Activated T-helper 1 cell treated with anti-CD3 and anti-CD28 coated beads, Interleukin-2, amount 50 U/mL, for 16 hours (primary cell): ENCODE measurements around the gene MAPK7.

Experiments used
- DNase-seq, 2 donors: peaks; one replicate each; pipeline ENCODE4 v3.0.0-alpha.2; 2020; ENCODE audit warnings: low read depth in 1 of 2, low spot score in 1 of 2

Gene MAPK7

GRCh38 chr17:19378416-19379360 is at the start of gene MAPK7:
Gene MAPK7, plus strand, starts transcription at chr17:19378498. Its CDS starts 403 bp downstream, at chr17:19378901.
- DNase-seq: no peak

- DNase-seq: no peak
Measured at GRCh38 chr17:19329136-19329535, 49.2 kb upstream of the MAPK7 start.

GRCh38 chr17:19329839-19330238 is 48.5 kb upstream of the MAPK7 start:
- DNase-seq: no peak

DNA sequence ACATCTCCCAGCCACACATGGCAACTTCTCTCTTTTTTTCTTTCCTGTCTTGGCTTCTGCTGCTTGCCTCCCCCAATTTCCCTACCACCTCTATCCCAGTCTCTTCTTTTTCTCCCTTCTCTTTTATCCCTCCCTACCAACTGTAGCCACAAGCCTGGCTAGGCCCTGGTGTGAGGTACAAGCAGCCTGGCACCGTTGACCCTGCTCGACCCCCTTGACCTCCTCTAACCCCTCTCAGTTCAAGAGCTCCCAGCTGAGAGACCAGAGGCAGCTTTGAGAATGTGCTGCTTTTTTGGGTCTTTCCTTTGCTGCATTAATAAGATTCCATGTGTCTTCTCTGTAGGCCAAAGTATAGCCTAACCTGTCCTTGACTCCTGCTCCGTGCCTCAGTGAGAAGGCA is 48.0 kb upstream of the MAPK7 start:
- no peak for DNase-seq

- DNase-seq: no peak
Measured at GRCh38 chr17:19331134-19331533, 47.2 kb upstream of the MAPK7 start.

DNA sequence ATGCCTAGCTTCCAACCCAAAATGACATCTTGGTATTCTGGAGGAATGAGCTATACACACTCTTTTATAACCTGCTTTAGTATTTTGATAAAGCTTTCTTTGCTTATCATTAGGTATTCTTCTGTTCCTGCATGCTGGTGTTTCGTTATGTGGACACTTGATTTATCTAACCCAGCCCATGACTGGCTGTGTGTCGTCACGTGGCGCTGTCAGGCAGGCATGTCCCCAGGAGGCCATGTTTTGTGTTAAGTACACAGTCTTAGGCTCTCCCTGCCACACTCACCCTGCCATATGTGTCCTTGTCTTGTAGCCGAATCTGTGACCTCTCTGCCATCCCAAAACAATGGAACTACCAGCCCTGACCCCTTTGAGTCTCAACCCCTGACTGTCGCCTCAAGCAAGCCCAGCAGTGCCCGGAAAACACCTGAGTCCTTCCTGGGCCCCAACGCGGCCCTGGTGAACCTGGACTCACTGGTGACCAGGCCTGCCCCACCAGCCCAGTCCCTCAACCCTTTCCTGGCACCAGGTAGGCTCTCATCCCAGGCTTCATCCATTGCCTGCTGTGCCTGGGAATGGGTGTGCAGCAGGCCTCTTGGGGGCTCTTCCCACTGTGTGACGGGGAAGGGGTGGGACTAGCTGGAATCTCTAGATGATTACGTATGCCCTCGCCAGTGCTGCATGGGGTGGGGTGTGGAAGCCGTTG is 46.6 kb upstream of the MAPK7 start:
- DNase-seq: no peak

GRCh38 chr17:19332371-19333131 is 45.7 kb upstream of the MAPK7 start:
- no peak for DNase-seq

DNA sequence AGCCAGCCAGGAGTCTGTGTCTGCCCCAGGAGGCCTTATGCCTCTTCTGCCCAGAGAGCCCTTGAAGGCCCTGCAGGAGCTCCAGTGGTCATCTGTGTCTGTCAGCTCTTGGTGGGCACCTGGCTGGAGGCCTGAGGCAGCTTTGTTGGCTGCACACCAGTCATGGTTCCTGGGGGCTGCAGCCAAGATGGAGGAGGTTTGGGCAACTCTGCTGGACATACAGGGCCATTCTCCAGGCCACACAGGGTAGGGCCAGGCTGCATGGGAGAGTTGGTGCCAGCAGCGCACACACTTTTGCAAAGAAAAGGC is 45.2 kb upstream of the MAPK7 start:
- no peak for DNase-seq

DNA sequence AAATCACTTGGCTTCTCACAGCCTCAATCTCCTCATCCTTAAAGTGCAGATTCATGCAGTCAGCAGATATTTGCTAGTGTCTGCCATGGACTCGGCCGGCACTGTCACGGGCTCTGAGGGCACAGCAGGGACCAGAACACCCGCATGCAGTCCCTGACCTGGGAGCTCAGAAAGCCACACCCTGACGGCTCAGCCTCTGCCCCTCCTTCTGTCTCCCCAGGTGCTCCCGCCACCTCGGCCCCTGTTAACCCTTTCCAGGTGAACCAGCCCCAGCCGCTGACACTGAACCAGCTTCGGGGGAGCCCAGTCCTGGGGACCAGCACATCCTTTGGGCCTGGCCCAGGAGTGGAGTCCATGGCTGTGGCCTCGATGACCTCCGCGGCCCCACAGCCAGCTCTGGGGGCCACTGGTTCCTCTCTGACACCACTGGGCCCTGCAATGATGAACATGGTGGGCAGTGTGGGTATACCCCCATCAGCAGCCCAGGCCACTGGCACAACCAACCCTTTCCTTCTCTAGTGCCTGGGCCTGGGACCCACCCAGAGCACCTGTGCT is 44.5 kb upstream of the MAPK7 start:
- no peak for DNase-seq

DNA sequence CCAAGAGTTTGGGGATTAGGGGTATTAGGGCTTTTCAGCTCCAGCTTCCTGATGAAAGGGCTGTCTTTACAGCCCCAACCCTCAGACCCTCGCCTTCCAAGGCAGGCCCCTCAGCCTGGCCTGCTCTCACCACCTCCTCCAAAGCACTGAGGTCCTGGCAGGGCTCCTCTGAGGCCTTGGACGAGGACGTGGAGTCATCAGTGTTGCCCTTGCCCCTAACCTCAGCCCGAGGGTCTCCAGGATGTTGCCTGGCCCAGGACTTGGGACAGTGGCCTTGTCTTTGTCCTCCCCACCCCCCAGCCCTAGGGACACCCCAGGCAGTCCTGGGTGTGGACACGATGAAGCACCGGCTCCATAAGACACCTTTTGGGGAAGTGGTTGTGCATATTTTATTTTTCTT is 44.0 kb upstream of the MAPK7 start:
- DNase-seq: no peak

DNA sequence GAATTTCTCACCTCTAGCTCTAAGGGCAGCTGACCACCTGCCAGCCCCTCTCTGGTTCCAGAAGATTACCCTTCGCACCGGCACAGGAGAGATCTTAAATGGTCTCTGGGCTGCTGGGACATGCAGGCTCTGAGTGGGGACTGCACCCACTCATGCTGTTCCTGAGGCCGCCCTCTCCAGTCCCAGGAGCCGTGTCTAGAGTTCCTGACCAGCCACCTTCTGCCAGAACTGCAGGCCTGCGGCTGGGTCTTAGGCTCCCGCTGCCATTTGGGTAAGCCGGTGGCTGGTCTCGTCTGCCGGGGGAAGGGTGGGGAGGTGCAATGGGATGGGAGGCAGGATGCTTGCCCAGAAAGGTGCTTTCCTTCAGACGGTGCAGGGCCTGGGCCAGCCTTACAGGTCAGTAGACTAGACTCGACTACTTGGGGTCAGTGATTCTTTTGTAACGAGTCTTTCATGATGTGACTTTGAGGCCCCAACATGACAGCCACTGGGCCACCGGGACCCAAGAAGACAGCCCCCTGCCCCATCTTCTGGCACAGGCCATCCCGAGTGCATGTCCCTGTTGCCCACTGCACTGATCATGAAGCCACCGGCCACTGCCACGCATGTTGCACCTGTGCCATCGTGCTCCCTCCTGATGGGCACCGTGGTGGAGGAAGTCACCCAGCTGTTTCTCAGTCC is 42.2 kb upstream of the MAPK7 start:
- DNase-seq: no peak

- no peak for DNase-seq
Measured at GRCh38 chr17:19336938-19337711, 41.2 kb upstream of the MAPK7 start.

- no peak for DNase-seq
Measured at GRCh38 chr17:19337712-19338023, 40.6 kb upstream of the MAPK7 start.

DNA sequence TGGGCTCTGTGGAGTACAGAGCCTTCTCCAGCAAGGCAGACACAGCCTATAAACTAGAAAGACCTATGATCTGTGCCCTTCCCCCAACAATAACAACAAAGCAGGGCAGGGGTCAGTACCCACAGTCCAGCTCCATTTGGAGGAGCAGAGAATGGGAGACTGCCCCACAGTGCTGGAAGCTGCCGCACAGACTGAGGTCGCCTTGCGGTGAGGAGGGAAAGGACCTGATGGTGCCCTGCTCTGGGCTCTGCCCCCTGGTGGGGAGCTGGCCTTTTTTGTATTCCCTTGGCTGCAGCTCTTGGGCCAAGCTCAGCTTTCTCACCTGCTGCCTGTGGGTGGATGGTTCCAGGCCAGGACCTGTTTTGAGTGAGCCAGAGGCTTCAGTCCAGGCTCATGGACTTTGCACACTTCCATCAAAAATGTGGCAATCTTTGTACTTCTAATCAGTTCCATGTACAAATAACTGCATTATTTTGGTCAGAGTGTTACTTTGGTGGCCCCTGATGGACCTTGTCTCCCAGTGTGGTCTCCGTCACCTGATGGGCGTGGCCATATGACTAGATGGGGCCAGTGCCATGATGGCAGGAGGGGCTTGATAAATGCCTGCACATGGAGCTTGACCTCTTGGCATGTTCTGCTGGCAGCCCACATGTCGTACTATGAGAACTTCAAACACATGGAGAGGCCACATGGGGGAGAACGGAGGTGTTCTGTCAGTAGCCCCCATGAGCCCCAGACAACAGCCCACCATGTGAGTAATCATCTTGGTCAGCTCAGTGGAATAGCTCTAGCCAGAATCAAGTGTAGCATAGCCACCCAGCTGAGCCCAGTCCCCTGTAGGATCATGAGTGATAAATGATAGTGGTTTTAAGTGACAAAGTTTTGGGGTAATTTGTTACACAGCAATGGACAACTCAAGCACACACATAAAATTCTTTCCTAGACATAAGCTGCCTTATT is 40.0 kb upstream of the MAPK7 start:
- peak; percentile 28 to 39 for DNase-seq

DNA sequence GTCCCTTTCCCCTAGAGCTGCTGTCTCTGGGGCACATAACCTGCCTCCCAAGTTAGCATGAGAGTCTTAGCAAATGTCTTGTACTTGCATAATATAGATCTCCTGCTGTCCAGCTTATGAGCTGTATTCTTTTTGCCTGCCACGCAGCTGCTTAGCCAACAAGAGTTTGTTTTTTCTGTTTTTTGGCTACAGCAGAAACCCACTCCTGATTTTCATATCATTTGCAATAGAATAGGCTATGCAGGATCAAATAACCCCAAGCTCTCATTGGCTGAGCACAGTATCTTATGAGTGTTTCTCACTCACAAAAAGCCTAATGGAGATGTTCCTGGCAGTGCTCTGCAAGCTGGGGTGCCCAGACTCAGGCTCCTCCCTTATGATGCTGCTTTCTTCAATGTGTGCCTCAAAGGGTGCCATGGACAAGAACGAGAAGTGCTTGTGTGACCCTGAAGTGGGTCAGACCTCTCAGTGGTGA is 38.9 kb upstream of the MAPK7 start:
- no peak for DNase-seq

GRCh38 chr17:19341211-19341631 is 37.1 kb upstream of the MAPK7 start:
- DNase-seq: no peak

DNA sequence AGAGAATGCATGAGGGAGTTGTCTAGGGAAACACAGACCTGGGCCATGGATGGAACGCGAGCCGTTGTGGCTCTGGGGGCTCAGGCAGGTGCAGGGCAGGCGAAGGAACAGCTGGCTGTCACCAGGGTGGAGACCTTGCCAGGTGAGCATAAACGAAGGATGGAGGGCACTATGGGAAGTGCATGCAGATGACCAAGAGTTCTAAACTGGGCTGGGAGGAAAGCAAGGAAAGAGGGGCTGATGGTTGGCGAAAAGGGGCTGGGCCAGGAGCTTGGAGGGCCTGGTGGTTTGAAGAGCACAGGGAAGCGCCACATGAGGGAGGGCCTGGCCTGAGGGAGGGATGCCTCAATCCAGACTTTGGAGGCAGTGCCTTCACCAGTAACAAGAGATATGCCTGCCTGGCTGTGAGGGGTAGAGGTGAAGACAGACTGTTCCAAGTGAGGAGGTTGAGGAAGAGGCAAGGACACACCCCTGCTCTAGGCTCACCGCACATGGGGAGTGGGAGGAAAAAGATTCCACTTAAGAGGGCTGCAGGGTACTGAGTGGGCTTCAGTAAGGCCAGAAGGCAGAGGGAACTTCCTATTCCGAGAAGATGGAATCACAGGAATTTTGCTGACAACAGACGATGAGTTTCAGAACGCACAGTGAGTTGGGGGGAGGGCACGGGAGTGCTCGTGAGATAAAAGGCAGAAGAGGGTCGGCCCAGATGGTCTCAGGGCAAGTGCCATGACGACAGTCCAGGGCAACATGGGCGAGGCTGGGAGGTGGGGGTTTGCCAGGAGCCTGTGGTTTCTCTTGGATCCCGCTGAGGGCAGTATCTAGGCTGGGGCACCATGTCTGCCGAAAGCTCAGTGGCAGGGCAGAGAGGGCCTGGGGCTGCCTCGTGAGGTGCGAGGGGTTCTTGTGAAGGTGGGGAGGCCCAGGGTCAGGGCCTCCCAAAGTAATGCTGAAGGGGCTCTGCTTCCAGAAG is 36.4 kb upstream of the MAPK7 start:
- DNase-seq: no peak
